Measurements from ENCODE around the gene RASSF8. TPM values are rescaled to one million over a fixed set of nuclear protein-coding genes. Genes with fewer than 3 reads are reported as not detected.

Gene RASSF8
- total RNA-seq, 2 donors from 2014 or later, result 47.9 to 86.6 TPM

GRCh38 chr12:25929142-25929541 lies 29.3 kb upstream of the RASSF8 start:
- Histone ChIP-seq H3K4me3 (no peak overlapping the region), H3K27ac (no peak overlapping the region), H3K36me3 (no peaks in the 10 kb centered on the region), H3K9me3 (no peaks in the 10 kb centered on the region), H3K27me3 (replicated peaks; ENCODE audit: insufficient read depth) (no peaks in the 10 kb centered on the region), H3K4me1 (ENCODE audit: control insufficient read depth in 1 of 2, low read depth in 2 of 2) (peaks cover 0 to 10% of the 10 kb centered on the region in 2 donors)
- TF ChIP-seq CTCF (IDR thresholded peaks at IDR 0.05), result no peak
- no peak for DNase-seq (ENCODE audit: low spot score)
- no peak for ATAC-seq (ENCODE audit: insufficient number of reproducible peaks, low FRiP score, low read depth)

GRCh38 chr12:25932971-25933370 lies 25.5 kb upstream of the RASSF8 start:
- DNase-seq (ENCODE audit: low spot score) (no peak), ATAC-seq (ENCODE audit: insufficient number of reproducible peaks, low FRiP score, low read depth) (no peak)
- no peak for TF ChIP-seq CTCF (IDR thresholded peaks at IDR 0.05)
- H3K27ac ChIP-seq, result no peak overlapping the region
- H3K27me3 ChIP-seq (replicated peaks; ENCODE audit: insufficient read depth), result no peaks in the 10 kb centered on the region
- H3K9me3 ChIP-seq, result no peaks in the 10 kb centered on the region
- peaks cover 0 to 10% of the 10 kb centered on the region in 2 donors for H3K4me1 ChIP-seq (ENCODE audit: control insufficient read depth in 1 of 2, low read depth in 2 of 2)
- no peaks in the 10 kb centered on the region for H3K36me3 ChIP-seq
- H3K4me3 ChIP-seq, result no peak overlapping the region

- H3K4me3 ChIP-seq, result no peak overlapping the region
- H3K27me3 ChIP-seq (replicated peaks; ENCODE audit: insufficient read depth), result no peaks in the 10 kb centered on the region
- DNase-seq (ENCODE audit: low spot score) (no peak), ATAC-seq (ENCODE audit: insufficient number of reproducible peaks, low FRiP score, low read depth) (no peak)
- H3K9me3 ChIP-seq, result no peaks in the 10 kb centered on the region
- H3K36me3 ChIP-seq, result no peaks in the 10 kb centered on the region
- no peak overlapping the region for H3K27ac ChIP-seq
- peaks cover 0 to 1% of the 10 kb centered on the region in 2 donors for H3K4me1 ChIP-seq (ENCODE audit: control insufficient read depth in 1 of 2, low read depth in 2 of 2)
- TF ChIP-seq CTCF (IDR thresholded peaks at IDR 0.05), result no peak
These were observed 24.0 kb upstream of the RASSF8 start for GRCh38 chr12:25934456-25934855.

- no peak for DNase-seq (ENCODE audit: low spot score)
- Histone ChIP-seq H3K27me3 (replicated peaks; ENCODE audit: insufficient read depth) (no peaks in the 10 kb centered on the region), H3K9me3 (no peaks in the 10 kb centered on the region), H3K36me3 (no peaks in the 10 kb centered on the region), H3K27ac (no peak overlapping the region), H3K4me1 (ENCODE audit: control insufficient read depth in 1 of 2, low read depth in 2 of 2) (no peaks in the 10 kb centered on the region), H3K4me3 (no peak overlapping the region)
- no peak for ATAC-seq (ENCODE audit: insufficient number of reproducible peaks, low FRiP score, low read depth)
- TF ChIP-seq CTCF (IDR thresholded peaks at IDR 0.05), result no peak
These were observed 22.9 kb upstream of the RASSF8 start for GRCh38 chr12:25935355-25936144.

GRCh38 chr12:25937096-25937495 lies 21.4 kb upstream of the RASSF8 start:
- no peak overlapping the region for H3K4me3 ChIP-seq
- H3K4me1 ChIP-seq (ENCODE audit: control insufficient read depth in 1 of 2, low read depth in 2 of 2), result no peaks in the 10 kb centered on the region
- TF ChIP-seq CTCF (IDR thresholded peaks at IDR 0.05), result no peak
- DNase-seq (ENCODE audit: low spot score) (no peak), ATAC-seq (ENCODE audit: insufficient number of reproducible peaks, low FRiP score, low read depth) (no peak)
- H3K27ac ChIP-seq, result no peak overlapping the region
- no peaks in the 10 kb centered on the region for H3K27me3 ChIP-seq (replicated peaks; ENCODE audit: insufficient read depth)
- no peaks in the 10 kb centered on the region for H3K9me3 ChIP-seq
- no peaks in the 10 kb centered on the region for H3K36me3 ChIP-seq

Measured in thoracic aorta (tissue), 2 donors.